ENCODE results near the gene RBM15B. TPM values are rescaled to one million over a fixed set of nuclear protein-coding genes. Genes with fewer than 3 reads are reported as not detected.

RBM15B gene
- total and polyA plus RNA-seq, 2 experiments from 2014 or later: 16.3 to 57.9 TPM

DNA sequence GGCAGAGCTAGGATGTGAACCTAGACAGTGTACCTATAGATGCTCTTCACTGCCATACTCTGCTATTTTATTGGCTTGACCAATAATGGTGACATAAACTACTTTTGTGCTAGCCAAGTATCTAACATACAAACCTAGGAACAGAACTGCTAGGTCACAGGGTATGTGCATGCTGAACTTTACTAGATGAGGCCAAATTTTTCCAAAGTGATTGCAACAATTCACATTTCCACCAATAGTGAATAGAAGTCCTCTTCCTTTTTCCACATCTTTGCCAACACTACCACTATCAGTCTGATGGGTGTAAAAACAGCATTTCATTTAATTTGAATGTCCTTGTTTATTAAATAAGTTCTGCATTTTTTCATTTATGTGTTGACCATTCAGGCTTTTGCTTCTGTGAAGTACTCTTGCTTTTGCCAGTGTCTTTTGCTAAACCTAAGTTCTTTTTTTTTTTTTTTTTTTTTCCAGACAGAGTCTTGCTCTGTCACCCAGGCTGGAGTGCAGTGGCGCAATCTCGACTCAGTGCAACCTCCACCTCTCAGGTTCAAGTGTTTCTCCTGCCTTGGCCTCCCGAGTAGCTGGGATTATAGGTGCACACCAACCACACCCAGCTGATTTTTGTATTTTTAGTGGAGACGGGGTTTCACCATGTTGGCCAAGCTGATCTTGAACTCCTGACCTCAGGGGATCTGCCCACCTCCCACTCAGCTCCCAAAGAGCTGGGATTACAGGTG lies 54.6 kb downstream of the RBM15B start:
- no peak overlapping the region for H3K27ac Mint-ChIP-seq
- H3K4me3 ChIP-seq: no peak overlapping the region
- DNase-seq (ENCODE audit: low spot score) (no peak), ATAC-seq (no peak)
- peaks cover 10% of the 10 kb centered on the region; the same call in 1 of the 2 replicates for H3K36me3 ChIP-seq (ENCODE audit: insufficient read depth)
- H3F3A ChIP-seq (replicated peaks; ENCODE audit: low read depth): no peaks in the 10 kb centered on the region
- no peaks in the 10 kb centered on the region for H3K9me2 ChIP-seq (ENCODE audit: insufficient read depth)
- H3K4me1 Mint-ChIP-seq: no peaks in the 10 kb centered on the region
- H3K27me3 ChIP-seq (ENCODE audit: insufficient read depth): no peaks in the 10 kb centered on the region
- no peaks in the 10 kb centered on the region for H3K4me1 ChIP-seq (ENCODE audit: insufficient read depth)
- peaks cover 5% of the 10 kb centered on the region; the same call in 1 of the 2 replicates for H4K20me1 ChIP-seq (replicated peaks; ENCODE audit: insufficient read depth)
- H3K4me2 ChIP-seq: no peak overlapping the region
- H3K36me3 Mint-ChIP-seq (ENCODE audit: low read depth): peaks cover 23% of the 10 kb centered on the region
- H3K4me3 Mint-ChIP-seq: no peak overlapping the region
- TF ChIP-seq NANOG (IDR thresholded peaks at IDR 0.05; ENCODE audit: borderline replicate concordance) (no peak), JUNB (IDR thresholded peaks at IDR 0.05; ENCODE audit: unreplicated experiment) (no peak), STAT1 (IDR thresholded peaks at IDR 0.05; ENCODE audit: unreplicated experiment) (no peak), ZNF114 (CRISPR knock-in tag; IDR thresholded peaks at IDR 0.05) (no peak), CREB1 (CRISPR knock-in tag; IDR thresholded peaks at IDR 0.05; ENCODE audit: low read depth) (no peak), EZH2 (IDR thresholded peaks at IDR 0.05; ENCODE audit: low read depth, unreplicated experiment) (no peak)
- TF ChIP-seq, protein P1, sequence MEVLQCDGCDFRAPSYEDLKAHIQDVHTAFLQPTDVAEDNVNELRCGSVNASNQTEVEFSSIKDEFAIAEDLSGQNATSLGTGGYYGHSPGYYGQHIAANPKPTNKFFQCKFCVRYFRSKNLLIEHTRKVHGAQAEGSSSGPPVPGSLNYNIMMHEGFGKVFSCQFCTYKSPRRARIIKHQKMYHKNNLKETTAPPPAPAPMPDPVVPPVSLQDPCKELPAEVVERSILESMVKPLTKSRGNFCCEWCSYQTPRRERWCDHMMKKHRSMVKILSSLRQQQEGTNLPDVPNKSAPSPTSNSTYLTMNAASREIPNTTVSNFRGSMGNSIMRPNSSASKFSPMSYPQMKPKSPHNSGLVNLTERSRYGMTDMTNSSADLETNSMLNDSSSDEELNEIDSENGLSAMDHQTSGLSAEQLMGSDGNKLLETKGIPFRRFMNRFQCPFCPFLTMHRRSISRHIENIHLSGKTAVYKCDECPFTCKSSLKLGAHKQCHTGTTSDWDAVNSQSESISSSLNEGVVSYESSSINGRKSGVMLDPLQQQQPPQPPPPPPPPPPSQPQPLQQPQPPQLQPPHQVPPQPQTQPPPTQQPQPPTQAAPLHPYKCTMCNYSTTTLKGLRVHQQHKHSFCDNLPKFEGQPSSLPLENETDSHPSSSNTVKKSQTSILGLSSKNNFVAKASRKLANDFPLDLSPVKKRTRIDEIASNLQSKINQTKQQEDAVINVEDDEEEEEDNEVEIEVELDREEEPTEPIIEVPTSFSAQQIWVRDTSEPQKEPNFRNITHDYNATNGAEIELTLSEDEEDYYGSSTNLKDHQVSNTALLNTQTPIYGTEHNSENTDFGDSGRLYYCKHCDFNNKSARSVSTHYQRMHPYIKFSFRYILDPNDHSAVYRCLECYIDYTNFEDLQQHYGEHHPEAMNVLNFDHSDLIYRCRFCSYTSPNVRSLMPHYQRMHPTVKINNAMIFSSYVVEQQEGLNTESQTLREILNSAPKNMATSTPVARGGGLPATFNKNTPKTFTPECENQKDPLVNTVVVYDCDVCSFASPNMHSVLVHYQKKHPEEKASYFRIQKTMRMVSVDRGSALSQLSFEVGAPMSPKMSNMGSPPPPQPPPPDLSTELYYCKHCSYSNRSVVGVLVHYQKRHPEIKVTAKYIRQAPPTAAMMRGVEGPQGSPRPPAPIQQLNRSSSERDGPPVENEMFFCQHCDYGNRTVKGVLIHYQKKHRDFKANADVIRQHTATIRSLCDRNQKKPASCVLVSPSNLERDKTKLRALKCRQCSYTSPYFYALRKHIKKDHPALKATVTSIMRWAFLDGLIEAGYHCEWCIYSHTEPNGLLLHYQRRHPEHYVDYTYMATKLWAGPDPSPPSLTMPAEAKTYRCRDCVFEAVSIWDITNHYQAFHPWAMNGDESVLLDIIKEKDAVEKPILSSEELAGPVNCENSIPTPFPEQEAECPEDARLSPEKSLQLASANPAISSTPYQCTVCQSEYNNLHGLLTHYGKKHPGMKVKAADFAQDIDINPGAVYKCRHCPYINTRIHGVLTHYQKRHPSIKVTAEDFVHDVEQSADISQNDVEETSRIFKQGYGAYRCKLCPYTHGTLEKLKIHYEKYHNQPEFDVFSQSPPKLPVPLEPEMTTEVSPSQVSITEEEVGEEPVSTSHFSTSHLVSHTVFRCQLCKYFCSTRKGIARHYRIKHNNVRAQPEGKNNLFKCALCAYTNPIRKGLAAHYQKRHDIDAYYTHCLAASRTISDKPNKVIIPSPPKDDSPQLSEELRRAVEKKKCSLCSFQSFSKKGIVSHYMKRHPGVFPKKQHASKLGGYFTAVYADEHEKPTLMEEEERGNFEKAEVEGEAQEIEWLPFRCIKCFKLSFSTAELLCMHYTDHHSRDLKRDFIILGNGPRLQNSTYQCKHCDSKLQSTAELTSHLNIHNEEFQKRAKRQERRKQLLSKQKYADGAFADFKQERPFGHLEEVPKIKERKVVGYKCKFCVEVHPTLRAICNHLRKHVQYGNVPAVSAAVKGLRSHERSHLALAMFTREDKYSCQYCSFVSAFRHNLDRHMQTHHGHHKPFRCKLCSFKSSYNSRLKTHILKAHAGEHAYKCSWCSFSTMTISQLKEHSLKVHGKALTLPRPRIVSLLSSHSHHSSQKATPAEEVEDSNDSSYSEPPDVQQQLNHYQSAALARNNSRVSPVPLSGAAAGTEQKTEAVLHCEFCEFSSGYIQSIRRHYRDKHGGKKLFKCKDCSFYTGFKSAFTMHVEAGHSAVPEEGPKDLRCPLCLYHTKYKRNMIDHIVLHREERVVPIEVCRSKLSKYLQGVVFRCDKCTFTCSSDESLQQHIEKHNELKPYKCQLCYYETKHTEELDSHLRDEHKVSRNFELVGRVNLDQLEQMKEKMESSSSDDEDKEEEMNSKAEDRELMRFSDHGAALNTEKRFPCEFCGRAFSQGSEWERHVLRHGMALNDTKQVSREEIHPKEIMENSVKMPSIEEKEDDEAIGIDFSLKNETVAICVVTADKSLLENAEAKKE (CRISPR knock-in tag; IDR thresholded peaks at IDR 0.05): no peak
- TF ChIP-seq, protein P2, sequence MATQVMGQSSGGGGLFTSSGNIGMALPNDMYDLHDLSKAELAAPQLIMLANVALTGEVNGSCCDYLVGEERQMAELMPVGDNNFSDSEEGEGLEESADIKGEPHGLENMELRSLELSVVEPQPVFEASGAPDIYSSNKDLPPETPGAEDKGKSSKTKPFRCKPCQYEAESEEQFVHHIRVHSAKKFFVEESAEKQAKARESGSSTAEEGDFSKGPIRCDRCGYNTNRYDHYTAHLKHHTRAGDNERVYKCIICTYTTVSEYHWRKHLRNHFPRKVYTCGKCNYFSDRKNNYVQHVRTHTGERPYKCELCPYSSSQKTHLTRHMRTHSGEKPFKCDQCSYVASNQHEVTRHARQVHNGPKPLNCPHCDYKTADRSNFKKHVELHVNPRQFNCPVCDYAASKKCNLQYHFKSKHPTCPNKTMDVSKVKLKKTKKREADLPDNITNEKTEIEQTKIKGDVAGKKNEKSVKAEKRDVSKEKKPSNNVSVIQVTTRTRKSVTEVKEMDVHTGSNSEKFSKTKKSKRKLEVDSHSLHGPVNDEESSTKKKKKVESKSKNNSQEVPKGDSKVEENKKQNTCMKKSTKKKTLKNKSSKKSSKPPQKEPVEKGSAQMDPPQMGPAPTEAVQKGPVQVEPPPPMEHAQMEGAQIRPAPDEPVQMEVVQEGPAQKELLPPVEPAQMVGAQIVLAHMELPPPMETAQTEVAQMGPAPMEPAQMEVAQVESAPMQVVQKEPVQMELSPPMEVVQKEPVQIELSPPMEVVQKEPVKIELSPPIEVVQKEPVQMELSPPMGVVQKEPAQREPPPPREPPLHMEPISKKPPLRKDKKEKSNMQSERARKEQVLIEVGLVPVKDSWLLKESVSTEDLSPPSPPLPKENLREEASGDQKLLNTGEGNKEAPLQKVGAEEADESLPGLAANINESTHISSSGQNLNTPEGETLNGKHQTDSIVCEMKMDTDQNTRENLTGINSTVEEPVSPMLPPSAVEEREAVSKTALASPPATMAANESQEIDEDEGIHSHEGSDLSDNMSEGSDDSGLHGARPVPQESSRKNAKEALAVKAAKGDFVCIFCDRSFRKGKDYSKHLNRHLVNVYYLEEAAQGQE (IDR thresholded peaks at IDR 0.05; ENCODE audit: unreplicated experiment): no peak
- no peaks in the 10 kb centered on the region for H3K27me3 Mint-ChIP-seq (ENCODE audit: insufficient read depth, low read depth, poor library complexity)
- no peak overlapping the region for H2AFZ ChIP-seq
- no peak overlapping the region for H3K27ac ChIP-seq (ENCODE audit: low read depth)
- H3K9me3 Mint-ChIP-seq: no peaks in the 10 kb centered on the region
- H3K79me2 ChIP-seq (replicated peaks; ENCODE audit: insufficient read depth): peaks cover 32% of the 10 kb centered on the region

Other genes starting within 250 kb of the RBM15B start
- 70.4 and 92.7 TPM in 2 replicates for gene MANF, start 6.0 kb upstream of the RBM15B start, total RNA-seq (2014; rRNA removed; shearing (Covaris generic))
- gene MANF, start 6.0 kb upstream of the RBM15B start, polyA plus RNA-seq (2016; fragmentation: Nextera tagmentation; extraction: Ambion mirVana): 41.7 and 48.7 TPM in 2 replicates
- 25.5 and 28.1 TPM in 2 replicates for gene DCAF1, start 108.7 kb downstream of the RBM15B start, total RNA-seq (2014; rRNA removed; shearing (Covaris generic))
- 10.8 and 12.5 TPM in 2 replicates for gene DCAF1, start 108.7 kb downstream of the RBM15B start, polyA plus RNA-seq (2016; fragmentation: Nextera tagmentation; extraction: Ambion mirVana)
- 27.7 and 29.2 TPM in 2 replicates for gene RAD54L2, start 147.4 kb downstream of the RBM15B start, total RNA-seq (2014; rRNA removed; shearing (Covaris generic))
- 9.2 and 9.4 TPM in 2 replicates for gene RAD54L2, start 147.4 kb downstream of the RBM15B start, polyA plus RNA-seq (2016; fragmentation: Nextera tagmentation; extraction: Ambion mirVana)